EL (cell line): ENCODE data around the gene AWAT2.

ENCODE experiments used
- DNase-seq: peaks from one replicate; pipeline ENCODE4 v3.0.0-alpha.2; 2016

Gene AWAT2

GRCh38 chrX:69995362-69996112, 54.2 kb downstream of the AWAT2 start:
- no peak for DNase-seq

GRCh38 chrX:69993494-69993893, 56.2 kb downstream of the AWAT2 start:
- no peak for DNase-seq

- no peak for DNase-seq
Measured at GRCh38 chrX:69991685-69992084, 58.1 kb downstream of the AWAT2 start.
